Middle frontal gyrus (tissue), 1 donor: Measurements from ENCODE around the gene TCP11.

Source experiments
- DNase-seq: peaks from one replicate; pipeline ENCODE4 v3.0.0-alpha.2; 2015; ENCODE audit warnings: low spot score; ENCODE audit errors: extremely low spot score

Gene TCP11

DNA sequence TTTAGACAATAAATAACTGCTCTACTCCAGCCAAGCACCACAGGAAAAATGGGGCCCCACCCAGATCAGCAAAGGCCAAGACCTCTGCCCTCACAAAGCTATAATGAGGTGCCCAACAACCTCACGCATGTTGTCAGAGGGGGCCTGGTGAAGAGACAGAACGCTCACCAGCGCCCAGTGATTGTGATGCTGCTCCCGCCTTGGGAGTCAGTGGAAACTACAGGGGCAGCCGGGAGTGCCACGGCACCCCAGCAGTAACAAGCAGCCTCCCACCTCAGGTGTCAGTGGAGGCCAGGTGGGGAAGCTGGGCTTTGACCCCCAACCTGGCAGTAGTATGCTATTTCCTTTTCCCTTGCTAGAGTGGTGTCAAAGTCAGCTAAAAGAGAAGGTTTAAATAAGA, 47.4 kb downstream of the TCP11 start:
- no peak for DNase-seq

DNA sequence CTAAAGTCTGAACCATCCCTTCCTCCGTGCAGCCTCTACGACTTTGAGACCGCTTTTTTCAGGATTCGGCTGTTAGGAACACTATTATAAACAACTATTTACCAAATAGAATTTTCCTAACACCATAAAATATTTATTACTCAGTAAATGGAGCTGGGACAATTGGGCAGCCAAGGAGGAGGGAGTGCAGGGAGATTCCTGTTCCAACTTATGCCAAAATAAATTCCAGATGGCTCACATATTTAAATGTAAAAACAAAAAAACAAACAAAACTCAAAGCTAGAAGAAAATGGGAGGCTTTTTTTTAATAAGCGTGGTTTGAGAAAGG, 48.1 kb downstream of the TCP11 start:
- DNase-seq, result no peak

GRCh38 chr6:35092362-35093117, 48.6 kb downstream of the TCP11 start:
- no peak for DNase-seq

- no peak for DNase-seq
Observed at GRCh38 chr6:35091346-35092083, 49.6 kb downstream of the TCP11 start.

GRCh38 chr6:35090734-35091133, 50.4 kb downstream of the TCP11 start:
- DNase-seq, result no peak

- no peak for DNase-seq
Observed at GRCh38 chr6:35089935-35090505, 51.1 kb downstream of the TCP11 start.

- DNase-seq, result no peak
Observed at GRCh38 chr6:35089216-35089934, 51.8 kb downstream of the TCP11 start.

- no peak for DNase-seq
Observed at GRCh38 chr6:35088281-35089215, 52.6 kb downstream of the TCP11 start.

DNA sequence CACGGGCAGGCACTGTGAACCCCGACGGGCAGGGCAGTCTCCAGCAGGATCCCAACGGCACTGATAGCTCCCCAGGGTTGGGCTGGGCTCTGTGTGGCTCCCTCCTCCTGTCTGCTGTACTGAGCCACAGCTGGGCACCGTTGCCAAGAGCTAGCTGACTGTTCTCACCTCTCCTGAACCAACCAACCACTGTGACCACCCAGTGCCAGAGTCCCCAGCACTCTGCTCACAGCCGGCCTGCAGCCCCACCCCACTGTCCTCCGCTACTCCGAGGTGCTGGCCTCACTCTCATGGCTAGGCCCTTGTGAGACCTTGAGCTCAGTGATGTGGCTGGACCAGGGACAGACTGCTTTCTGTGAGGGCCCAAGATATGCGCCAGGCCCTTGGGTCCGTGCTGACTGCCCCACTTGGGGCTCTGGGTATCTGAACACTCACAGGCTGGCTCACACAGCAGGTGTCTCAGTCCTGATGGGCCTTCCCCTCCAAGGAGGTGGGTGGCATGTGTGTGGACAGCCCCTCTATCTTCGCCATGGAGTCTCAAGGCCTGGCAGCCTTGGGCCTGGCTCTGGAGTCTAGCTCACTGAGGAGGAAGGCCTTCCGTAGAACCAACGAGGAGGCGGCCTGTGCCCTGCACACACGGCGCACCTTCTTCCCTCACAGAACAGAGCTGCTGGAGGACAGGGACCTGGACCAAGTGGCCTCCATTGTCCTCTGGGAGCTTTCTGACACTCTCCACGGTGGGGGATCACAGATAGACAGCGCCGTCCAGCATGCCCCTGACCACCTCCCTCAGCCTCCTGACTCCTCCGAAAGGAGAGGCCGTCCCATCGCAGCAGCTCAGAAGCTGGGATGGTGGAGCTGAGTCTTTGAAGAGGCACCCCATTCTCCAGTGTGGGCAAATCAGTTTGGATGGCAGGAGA, 53.5 kb downstream of the TCP11 start:
- DNase-seq, result no peak

DNA sequence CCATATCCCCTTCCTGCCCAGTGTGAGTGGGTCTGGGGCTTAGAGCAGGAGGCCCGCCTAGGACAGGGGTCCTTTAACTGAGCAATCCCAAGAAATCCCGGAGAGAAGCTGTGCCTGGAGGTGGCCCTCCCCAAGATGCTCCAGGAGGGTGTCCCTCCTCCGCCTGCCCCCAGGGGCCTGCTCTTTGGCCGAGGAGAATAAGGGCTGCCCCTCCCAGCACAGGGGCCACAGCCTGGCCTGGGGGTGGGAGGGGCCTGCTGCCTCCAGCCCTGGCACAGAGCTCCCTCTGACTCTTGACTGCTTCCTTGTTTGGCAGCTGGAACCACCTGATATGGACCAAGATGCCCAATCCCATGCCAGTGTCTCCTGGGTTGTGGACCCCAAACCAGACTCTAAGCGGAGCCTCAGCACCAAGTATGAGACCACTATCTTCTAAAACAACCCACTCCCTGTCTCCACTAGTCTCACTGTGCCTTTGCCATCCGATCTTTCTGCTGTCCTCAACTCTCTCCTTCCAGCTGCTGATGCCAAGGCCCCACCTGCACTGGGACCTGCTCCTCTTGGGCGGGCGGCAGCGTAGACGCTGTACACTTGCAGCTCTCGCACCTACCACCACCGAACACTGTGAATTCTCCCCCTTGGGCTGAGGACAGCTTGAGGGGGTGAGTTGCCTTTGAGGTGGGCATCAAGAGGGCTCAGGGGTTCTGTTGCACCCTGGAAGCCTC, 54.3 kb downstream of the TCP11 start:
- DNase-seq, result no peak

GRCh38 chr6:35086282-35086632, 54.9 kb downstream of the TCP11 start:
- no peak for DNase-seq

GRCh38 chr6:35085359-35086281, 55.5 kb downstream of the TCP11 start:
- DNase-seq, result no peak

DNA sequence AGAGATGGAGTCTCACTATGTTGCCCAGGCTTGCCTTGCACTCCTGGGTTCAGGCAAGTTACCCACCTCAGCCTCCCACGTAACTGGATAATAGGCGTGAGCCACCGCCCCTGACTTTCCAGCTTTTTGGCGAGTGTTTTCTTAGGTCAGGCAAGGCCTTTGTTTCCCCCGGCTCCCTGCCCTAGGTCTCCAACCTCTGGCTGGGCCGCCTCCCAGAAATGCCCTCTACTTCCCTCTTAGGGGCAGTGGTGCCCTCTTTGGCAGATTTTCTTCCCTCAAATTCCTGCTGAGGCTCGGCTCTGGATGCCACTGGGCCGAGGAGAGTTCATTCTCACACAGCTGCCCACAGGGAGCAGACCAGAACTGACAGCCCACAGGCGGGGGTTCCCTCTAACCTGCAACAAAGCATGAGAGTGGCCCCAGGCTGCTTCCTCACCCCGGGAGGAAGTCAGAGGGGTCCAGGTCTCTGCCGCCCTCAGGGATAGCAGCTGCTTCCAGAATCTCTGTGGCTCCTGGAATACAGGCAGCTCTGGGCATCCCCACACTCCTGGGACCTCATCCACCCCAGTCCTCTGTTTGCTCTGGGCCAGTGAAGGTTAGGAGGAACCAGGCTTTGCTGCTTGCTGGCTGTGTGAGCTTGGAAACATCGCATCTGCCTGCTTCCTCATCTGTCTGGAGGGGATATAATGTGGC, 56.5 kb downstream of the TCP11 start:
- DNase-seq, result no peak

DNA sequence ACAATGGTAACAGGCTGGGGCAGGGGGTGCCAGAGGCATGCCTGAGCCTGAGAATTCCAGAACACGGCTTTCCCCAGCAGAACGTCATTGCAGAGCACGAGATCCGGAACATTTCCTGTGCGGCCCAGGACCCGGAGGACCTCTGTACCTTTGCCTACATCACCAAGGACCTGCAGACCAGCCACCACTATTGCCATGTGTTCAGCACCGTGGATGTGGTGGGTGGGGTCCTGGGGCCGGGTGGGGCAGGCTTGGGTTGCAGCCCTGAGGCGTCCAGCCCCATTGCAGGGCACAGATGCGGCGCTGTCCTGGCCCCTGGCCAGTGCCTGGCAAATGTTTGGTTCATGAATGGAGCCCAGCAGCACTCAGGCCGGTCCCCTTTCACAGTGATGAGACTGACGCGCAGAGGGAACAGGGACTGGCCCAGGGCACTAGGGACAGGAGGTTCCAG, 57.1 kb downstream of the TCP11 start:
- no peak for DNase-seq

- no peak for DNase-seq
Observed at GRCh38 chr6:35083507-35083906, 57.6 kb downstream of the TCP11 start.

- DNase-seq, result no peak
Observed at GRCh38 chr6:35082733-35083403, 58.3 kb downstream of the TCP11 start.
